SK-N-SH (cell line): ENCODE results near the gene FLVCR1. TPM values are rescaled to one million over a fixed set of nuclear protein-coding genes. Genes with fewer than 3 reads are reported as not detected.
"Not testable (repeated sequence)": the region's sequence is repeated elsewhere in the genome, so short reads cannot be mapped to it uniquely, and the experiment has no call there.

ENCODE experiments used
- CTCF ChIA-PET: fragments of 300-600, 350-600 bp; formaldehyde crosslinking; extraction: SDS; loops from one replicate; lab custom pipeline; 2021; lab: Yijun Ruan, JAX
- POLR2A ChIA-PET: fragments of 350-600 bp; sonication (Branson Sonifier 250); formaldehyde crosslinking; extraction: SDS; loops from one replicate; lab custom pipeline; 2020; ENCODE audit warnings: antibody characterized with exemption, inconsistent platforms; lab: Yijun Ruan, JAX
- DNase-seq: peaks from one replicate; pipeline ENCODE4 v3.0.0; 2012
- H2AFZ ChIP-seq: fragments of 200-600 bp; sonication (generic); 2 replicates; pipeline ENCODE4 v1.8.1; 2016; ENCODE audit warnings: antibody characterized with exemption, mild to moderate bottlenecking, low read depth
- H3F3A ChIP-seq: fragments of 200-600 bp; sonication (generic); replicated peaks from 2 replicates; pipeline ENCODE3; 2016; ENCODE audit warnings: antibody characterized with exemption, mild to moderate bottlenecking; ENCODE audit not compliant: insufficient read depth
- H3K27ac ChIP-seq, 2 experiments: fragments of 200-500 bp in 1 of 2; fragments of 200-600 bp in 1 of 2; sonication (Bioruptor generic) in 1 of 2; sonication (generic), shearing (Covaris generic) in 1 of 2; 2 replicates each; pipeline versions ENCODE4 v1.5.1 to v1.6.1; 2014 to 2016; ENCODE audit warnings: low read depth in 2 of 2, inconsistent platforms in 1 of 2, low read length in 1 of 2, mild to moderate bottlenecking in 1 of 2, mixed read lengths in 1 of 2
- H3K27me3 ChIP-seq: fragments of 200-600 bp; sonication (generic), shearing (Covaris generic); 2 replicates; pipeline ENCODE4 v1.6.1; 2016; ENCODE audit warnings: mixed run types; ENCODE audit not compliant: insufficient read depth
- H3K36me3 ChIP-seq, 2 experiments: fragments of 200-500 bp in 1 of 2; fragments of 200-600 bp in 1 of 2; sonication (Bioruptor generic) in 1 of 2; sonication (generic) in 1 of 2; replicated peaks in 1 of 2; 2 replicates each; pipeline versions ENCODE3 to v1.5.1; 2014 to 2016; ENCODE audit warnings: low read length in 1 of 2, mild to moderate bottlenecking in 1 of 2; ENCODE audit not compliant: insufficient read depth in 2 of 2, control insufficient read depth in 1 of 2
- H3K4me1 ChIP-seq, 2 experiments: fragments of 200-500 bp in 1 of 2; fragments of 200-600 bp in 1 of 2; sonication (Bioruptor generic) in 1 of 2; sonication (generic), shearing (Covaris generic) in 1 of 2; 2 replicates each; pipeline versions ENCODE4 v1.5.1 to v1.6.1; 2014 to 2016; ENCODE audit warnings: low read depth in 1 of 2, low read length in 1 of 2, mixed run types in 1 of 2; ENCODE audit not compliant: insufficient read depth in 2 of 2, control insufficient read depth in 1 of 2
- H3K4me2 ChIP-seq: fragments of 200-600 bp; sonication (generic), shearing (Covaris generic); 2 replicates; pipeline ENCODE4 v1.6.1; 2017; ENCODE audit warnings: mixed run types
- H3K4me3 ChIP-seq, 2 experiments: fragments of 200-500 bp in 1 of 2; fragments of 200-600 bp in 1 of 2; sonication (Bioruptor generic) in 1 of 2; sonication (generic), shearing (Covaris generic) in 1 of 2; 2 replicates each; pipeline versions ENCODE4 v1.5.1 to v1.8.1; 2014 to 2016; ENCODE audit warnings: low read depth in 2 of 2, inconsistent platforms in 1 of 2, low read length in 1 of 2, mild to moderate bottlenecking in 1 of 2, mixed read lengths in 1 of 2, moderate library complexity in 1 of 2
- H3K79me2 ChIP-seq: fragments of 200-600 bp; sonication (generic); 2 replicates; pipeline ENCODE4 v1.8.1; 2017; ENCODE audit warnings: mild to moderate bottlenecking; ENCODE audit not compliant: insufficient read depth
- H3K9ac ChIP-seq: fragments of 200-600 bp; sonication (generic); 2 replicates; pipeline ENCODE4 v1.6.1; 2017; ENCODE audit warnings: mixed run types
- H3K9me2 ChIP-seq: fragments of 200-600 bp; sonication (generic); 2 replicates; pipeline ENCODE4 v1.6.1; 2017; ENCODE audit warnings: mixed run types
- H3K9me3 ChIP-seq: fragments of 200-600 bp; sonication (generic); 2 replicates; pipeline ENCODE4 v1.6.1; 2017; ENCODE audit warnings: mixed run types, mild to moderate bottlenecking, moderate library complexity
- H4K20me1 ChIP-seq: fragments of 200-600 bp; sonication (generic); 2 replicates; pipeline ENCODE4 v1.6.1; 2017; ENCODE audit warnings: mild to moderate bottlenecking, mixed run types; ENCODE audit not compliant: insufficient read depth
- CHD2 ChIP-seq: fragments of 150-350 bp; IDR thresholded peaks from 2 replicates; pipeline ENCODE4 v1.6.1; 2018; ENCODE audit warnings: low read length; ENCODE audit not compliant: partially characterized antibody
- EP300 ChIP-seq, 2 experiments: IDR thresholded peaks; 2 replicates each; pipeline versions ENCODE4 v1.4.0 to v1.6.1; 2012; ENCODE audit warnings: borderline replicate concordance in 1 of 2, low read depth in 1 of 2, low read length in 1 of 2
- FOSL2 ChIP-seq: IDR thresholded peaks from 2 replicates; pipeline ENCODE4 v1.4.0; 2012; ENCODE audit warnings: low read depth, mild to moderate bottlenecking, moderate library complexity, borderline replicate concordance
- FOXM1 ChIP-seq: IDR thresholded peaks from 2 replicates; pipeline ENCODE4 v1.4.0; 2012; ENCODE audit warnings: low read depth, mild to moderate bottlenecking
- GATA2 ChIP-seq: sonication (generic); formaldehyde crosslinking; IDR thresholded peaks from 2 replicates; pipeline ENCODE4 v1.5.0; 2020; ENCODE audit warnings: mild to moderate bottlenecking, missing genetic modification reagents
- IRF3 ChIP-seq: fragments of 150-350 bp; IDR thresholded peaks from 2 replicates; pipeline ENCODE4 v1.6.1; 2016; ENCODE audit warnings: mild to moderate bottlenecking, low read depth, low read length
- MAX ChIP-seq: IDR thresholded peaks from 2 replicates; pipeline ENCODE4 v1.4.0; 2012; ENCODE audit warnings: low read depth
- RAD21 ChIP-seq: IDR thresholded peaks from 2 replicates; pipeline ENCODE4 v1.6.1; 2012; ENCODE audit warnings: mild to moderate bottlenecking, low read length
- RFX5 ChIP-seq: IDR thresholded peaks from 2 replicates; pipeline ENCODE4 v1.6.1; 2012; ENCODE audit warnings: mild to moderate bottlenecking, improper control_type of control experiment, low read length
- SMC3 ChIP-seq: IDR thresholded peaks from 2 replicates; pipeline ENCODE4 v1.6.1; 2012; ENCODE audit warnings: low read depth, low read length, improper control_type of control experiment
- TCF12 ChIP-seq: IDR thresholded peaks from 2 replicates; pipeline ENCODE4 v1.4.0; 2012
- TEAD4 ChIP-seq: IDR thresholded peaks from 2 replicates; pipeline ENCODE4 v1.4.0; 2012; ENCODE audit warnings: mild to moderate bottlenecking, borderline replicate concordance; ENCODE audit not compliant: insufficient read depth
- USF1 ChIP-seq: IDR thresholded peaks from 2 replicates; pipeline ENCODE4 v1.4.0; 2012; ENCODE audit warnings: low read depth, borderline replicate concordance
- WGBS: methylation state at CpG from one replicate; pipeline ENCODE4 v1.1.6; 2017; ENCODE audit warnings: low lambda C conversion rate; 5-methylcytosine and 5-hydroxymethylcytosine counted together
- polyA plus RNA-seq, 3 experiments: library from polyadenylated mRNA; depleted of rRNA; stranded (reverse); fragments of >200 nt; gene quantifications; 2 replicates each; pipeline ENCODE4 v1.2.3, GENCODE V29; 2012

FLVCR1 gene
- polyA plus RNA-seq, 1 of the 3 experiments (the other 2 are of a cell fraction): 1.7 TPM

- Histone ChIP-seq H3K9ac (no peak overlapping the region), H3K27me3 (no peaks in the 10 kb centered on the region), H3K36me3 (no peaks in the 10 kb centered on the region), H3K4me2 (no peak overlapping the region), H3K27ac (no peak overlapping the region), H3K4me3 (no peak overlapping the region), H4K20me1 (no peaks in the 10 kb centered on the region), H3K9me2 (no peaks in the 10 kb centered on the region), H3K79me2 (no peaks in the 10 kb centered on the region), H2AFZ (no peak overlapping the region), H3F3A (no peaks in the 10 kb centered on the region), H3K9me3 (0 out of 2 replicates have a peak, but pooled peaks cover 11% of the 10 kb centered on the region), H3K4me1 (no peaks in the 10 kb centered on the region)
- TF ChIP-seq TEAD4: no peak
- TF ChIP-seq SMC3: no peak
- no peak for TF ChIP-seq TCF12
- TF ChIP-seq FOXM1: no peak
- no peak for TF ChIP-seq EP300 (IDR thresholded peaks at IDR 0.05; ENCODE audit: borderline replicate concordance in 1 of 2, low read depth in 1 of 2, low read length in 1 of 2)
- no peak for TF ChIP-seq MAX
- TF ChIP-seq CHD2: no peak
- no peak for TF ChIP-seq IRF3
- no peak for TF ChIP-seq FOSL2
- no peak for TF ChIP-seq USF1
- ChIA-PET CTCF (no interaction called here), POLR2A (no interaction called here)
- DNase-seq: no peak
- WGBS: 79% methylated on average over 3 of the region's 3 CpGs
These were observed 50.9 kb downstream of the FLVCR1 start for GRCh38 chr1:212908971-212909370.

- Histone ChIP-seq H3K9ac (no peak overlapping the region), H3K4me1 (no peaks in the 10 kb centered on the region), H3K27me3 (no peaks in the 10 kb centered on the region), H3K4me2 (no peak overlapping the region), H3K79me2 (no peaks in the 10 kb centered on the region), H3K36me3 (no peaks in the 10 kb centered on the region), H3K4me3 (no peak overlapping the region), H3F3A (no peaks in the 10 kb centered on the region), H3K27ac (no peak overlapping the region), H2AFZ (no peak overlapping the region), H4K20me1 (no peaks in the 10 kb centered on the region), H3K9me3 (0 out of 2 replicates have a peak, but pooled peaks cover 9% of the 10 kb centered on the region), H3K9me2 (no peaks in the 10 kb centered on the region)
- DNase-seq: no peak
- POLR2A ChIA-PET: no interaction called here
- WGBS: 96% methylated on average over 3 of the region's 3 CpGs
- CTCF ChIA-PET: no interaction called here
- TF ChIP-seq RFX5: no peak
- no peak for TF ChIP-seq FOXM1
- TF ChIP-seq GATA2: no peak
- no peak for TF ChIP-seq EP300 (IDR thresholded peaks at IDR 0.05; ENCODE audit: borderline replicate concordance in 1 of 2, low read depth in 1 of 2, low read length in 1 of 2)
- no peak for TF ChIP-seq RAD21
These were observed 51.6 kb downstream of the FLVCR1 start for GRCh38 chr1:212909652-212910063.

GRCh38 chr1:212910213-212910612 lies 52.1 kb downstream of the FLVCR1 start:
- H3F3A ChIP-seq, H3K27ac ChIP-seq, H3K79me2 ChIP-seq, H2AFZ ChIP-seq, H3K36me3 ChIP-seq, H3K27me3 ChIP-seq, DNase-seq, H3K9ac ChIP-seq, H3K4me1 ChIP-seq, H4K20me1 ChIP-seq, CTCF ChIA-PET, POLR2A ChIA-PET, H3K9me2 ChIP-seq, H3K4me3 ChIP-seq, H3K4me2 ChIP-seq, H3K9me3 ChIP-seq: not testable (repeated sequence)
- WGBS: 85% methylated on average over 8 of the region's 10 CpGs

- H3K79me2 ChIP-seq, H3K9ac ChIP-seq, H2AFZ ChIP-seq, H3K4me1 ChIP-seq, H3K36me3 ChIP-seq, H3K9me3 ChIP-seq, H3K27ac ChIP-seq, H3K27me3 ChIP-seq, H3K4me3 ChIP-seq, H3F3A ChIP-seq, H3K4me2 ChIP-seq, H3K9me2 ChIP-seq, H4K20me1 ChIP-seq, POLR2A ChIA-PET, CTCF ChIA-PET, DNase-seq: not testable (repeated sequence)
- WGBS: 72% methylated on average over 3 of the region's 3 CpGs
These were observed 55.6 kb downstream of the FLVCR1 start for GRCh38 chr1:212913638-212914037.
